Spleen (tissue), 7 donors: ENCODE results near the gene ADAMTSL3.

Experiments
- POLR2A ChIP-seq, 3 donors: fragments of 450-650 bp; IDR thresholded peaks; one replicate each; pipeline ENCODE4 v1.5.1; 2017; ENCODE audit warnings: antibody characterized with exemption in 3 of 3, mild to moderate bottlenecking in 1 of 3
- POLR2AphosphoS5 ChIP-seq, 3 donors: sonication (generic); formaldehyde crosslinking; IDR thresholded peaks; one replicate each; pipeline ENCODE4 v1.5.1; 2017; ENCODE audit warnings: antibody characterized with exemption in 3 of 3
- TF ChIP-seq, protein P1 (sequence below), 11 experiments: fragments of 200-600 bp in 7 of 11; fragments of 450-650 bp in 4 of 11; sonication (generic) in 4 of 11; IDR thresholded peaks in 8 of 11; conservative IDR thresholded peaks in 3 of 11; 1 replicate in 7 of 11; 2 replicates in 4 of 11; pipeline versions ENCODE4 v1.4.0 to v1.8.0; 2016 to 2021; ENCODE audit warnings: antibody characterized with exemption in 11 of 11, inconsistent platforms in 4 of 11, mild to moderate bottlenecking in 1 of 11
- donor health status: DM: no; HTN: no; CAD: no; lungs with moderate emphysema.
- donor health status: DM: no; HTN: no; CAD: no.
- donor health status: DM: no; HTN: no; CAD: no.

DNA sequence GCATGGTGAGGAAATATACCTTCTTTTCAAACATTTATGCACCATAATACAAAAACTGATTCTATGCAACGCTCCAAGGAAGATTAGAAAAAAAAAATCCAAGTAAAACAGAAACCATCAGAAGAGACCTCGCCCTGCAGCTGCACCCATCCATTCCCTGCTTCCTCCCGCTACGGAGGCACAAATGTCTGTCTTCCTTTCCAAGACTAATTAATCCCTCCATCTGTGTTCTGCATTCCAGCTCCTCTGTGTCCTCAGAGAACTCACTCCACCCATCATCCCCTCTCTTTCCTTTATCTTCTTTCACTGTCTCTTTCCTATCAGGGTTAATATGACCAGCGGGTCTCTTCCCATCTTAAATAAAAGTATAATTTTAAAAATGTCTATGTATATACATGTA lies 196.1 kb downstream of the ADAMTSL3 start:
- TF ChIP-seq, protein P1, sequence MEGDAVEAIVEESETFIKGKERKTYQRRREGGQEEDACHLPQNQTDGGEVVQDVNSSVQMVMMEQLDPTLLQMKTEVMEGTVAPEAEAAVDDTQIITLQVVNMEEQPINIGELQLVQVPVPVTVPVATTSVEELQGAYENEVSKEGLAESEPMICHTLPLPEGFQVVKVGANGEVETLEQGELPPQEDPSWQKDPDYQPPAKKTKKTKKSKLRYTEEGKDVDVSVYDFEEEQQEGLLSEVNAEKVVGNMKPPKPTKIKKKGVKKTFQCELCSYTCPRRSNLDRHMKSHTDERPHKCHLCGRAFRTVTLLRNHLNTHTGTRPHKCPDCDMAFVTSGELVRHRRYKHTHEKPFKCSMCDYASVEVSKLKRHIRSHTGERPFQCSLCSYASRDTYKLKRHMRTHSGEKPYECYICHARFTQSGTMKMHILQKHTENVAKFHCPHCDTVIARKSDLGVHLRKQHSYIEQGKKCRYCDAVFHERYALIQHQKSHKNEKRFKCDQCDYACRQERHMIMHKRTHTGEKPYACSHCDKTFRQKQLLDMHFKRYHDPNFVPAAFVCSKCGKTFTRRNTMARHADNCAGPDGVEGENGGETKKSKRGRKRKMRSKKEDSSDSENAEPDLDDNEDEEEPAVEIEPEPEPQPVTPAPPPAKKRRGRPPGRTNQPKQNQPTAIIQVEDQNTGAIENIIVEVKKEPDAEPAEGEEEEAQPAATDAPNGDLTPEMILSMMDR (IDR thresholded peaks at IDR 0.05 in 8 of 11, conservative IDR thresholded peaks at IDR 0.05 in 3 of 11), result no peak
- TF ChIP-seq POLR2AphosphoS5 (IDR thresholded peaks at IDR 0.05), result no peak
- TF ChIP-seq POLR2A (IDR thresholded peaks at IDR 0.05), result no peak
